ENCODE results near the gene ADARB1. TPM values are rescaled to one million over a fixed set of nuclear protein-coding genes. Genes with fewer than 3 reads are reported as not detected.
A peak's percentile ranks its signal among the peaks of the same experiment; 100 is the strongest.

Gene ADARB1
- total and polyA plus RNA-seq, 2 experiments from 2014 or later: 16.0 to 17.3 TPM

GRCh38 chr21:45213392-45213791, 139.0 kb downstream of the ADARB1 start:
- WGBS (ENCODE audit: low lambda C conversion rate, missing lambda C conversion rate): 94% methylated on average over 2 of the region's 2 CpGs
- H3K4me1 ChIP-seq (ENCODE audit: insufficient read depth): no peaks in the 10 kb centered on the region

GRCh38 chr21:45215213-45215612, 140.8 kb downstream of the ADARB1 start:
- TF ChIP-seq EZH2phosphoT487 (IDR thresholded peaks at IDR 0.05; ENCODE audit: low read depth, severe bottlenecking, unreplicated experiment) (no peak), EZH2 (IDR thresholded peaks at IDR 0.05; ENCODE audit: borderline replicate concordance) (no peak), CTCF (IDR thresholded peaks at IDR 0.05; ENCODE audit: poor library complexity) (no peak)
- no peak overlapping the region for H3K27ac ChIP-seq
- no peak for DNase-seq (ENCODE audit: low spot score)
- no peaks in the 10 kb centered on the region for H3K36me3 ChIP-seq (replicated peaks; ENCODE audit: insufficient read depth, low read depth)
- H3K4me1 ChIP-seq (ENCODE audit: insufficient read depth): no peaks in the 10 kb centered on the region
- no peak overlapping the region for H2AFZ ChIP-seq
- H4K20me1 ChIP-seq (ENCODE audit: insufficient read depth, poor library complexity, severe bottlenecking): no peaks in the 10 kb centered on the region
- WGBS (ENCODE audit: low lambda C conversion rate, missing lambda C conversion rate): 94% methylated on average over 2 of the region's 2 CpGs
- no peak overlapping the region for H3K4me2 ChIP-seq
- peaks cover 7% of the 10 kb centered on the region for H3K9me3 ChIP-seq (ENCODE audit: low read depth)
- H3K79me2 ChIP-seq: no peaks in the 10 kb centered on the region
- H3K4me3 ChIP-seq: no peak overlapping the region
- H3K9me2 ChIP-seq (replicated peaks; ENCODE audit: insufficient read depth): no peaks in the 10 kb centered on the region
- no peaks in the 10 kb centered on the region for H3K27me3 ChIP-seq

More at GRCh38 chr21:45213392-45213791, 139.0 kb downstream of the ADARB1 start:
- Histone ChIP-seq H3K4me3 (no peak overlapping the region), H3K9me2 (replicated peaks; ENCODE audit: insufficient read depth) (no peaks in the 10 kb centered on the region), H3K9me3 (ENCODE audit: low read depth) (peaks cover 7% of the 10 kb centered on the region), H3K27ac (no peak overlapping the region), H3K36me3 (replicated peaks; ENCODE audit: insufficient read depth, low read depth) (no peaks in the 10 kb centered on the region), H2AFZ (no peak overlapping the region), H3K4me2 (no peak overlapping the region), H4K20me1 (ENCODE audit: insufficient read depth, poor library complexity, severe bottlenecking) (no peaks in the 10 kb centered on the region), H3K79me2 (no peaks in the 10 kb centered on the region), H3K27me3 (no peaks in the 10 kb centered on the region)
- TF ChIP-seq CTCF (IDR thresholded peaks at IDR 0.05; ENCODE audit: poor library complexity) (no peak), EZH2phosphoT487 (IDR thresholded peaks at IDR 0.05; ENCODE audit: low read depth, severe bottlenecking, unreplicated experiment) (no peak), EZH2 (IDR thresholded peaks at IDR 0.05; ENCODE audit: borderline replicate concordance) (no peak)
- no peak for DNase-seq (ENCODE audit: low spot score)

- Histone ChIP-seq H3K27me3 (no peaks in the 10 kb centered on the region), H3K4me3 (no peak overlapping the region), H3K27ac (no peak overlapping the region), H4K20me1 (ENCODE audit: insufficient read depth, poor library complexity, severe bottlenecking) (no peaks in the 10 kb centered on the region), H2AFZ (no peak overlapping the region), H3K79me2 (no peaks in the 10 kb centered on the region), H3K4me2 (no peak overlapping the region), H3K36me3 (replicated peaks; ENCODE audit: insufficient read depth, low read depth) (no peaks in the 10 kb centered on the region), H3K4me1 (ENCODE audit: insufficient read depth) (no peaks in the 10 kb centered on the region), H3K9me2 (replicated peaks; ENCODE audit: insufficient read depth) (no peaks in the 10 kb centered on the region), H3K9me3 (ENCODE audit: low read depth) (peaks cover 7% of the 10 kb centered on the region)
- DNase-seq (ENCODE audit: low spot score): no peak
- TF ChIP-seq EZH2phosphoT487 (IDR thresholded peaks at IDR 0.05; ENCODE audit: low read depth, severe bottlenecking, unreplicated experiment) (no peak), EZH2 (IDR thresholded peaks at IDR 0.05; ENCODE audit: borderline replicate concordance) (no peak), CTCF (IDR thresholded peaks at IDR 0.05; ENCODE audit: poor library complexity) (no peak)
- WGBS (ENCODE audit: low lambda C conversion rate, missing lambda C conversion rate): 86% methylated on average over 1 of the region's 1 CpG
Measured at GRCh38 chr21:45217010-45217409, 142.6 kb downstream of the ADARB1 start.

GRCh38 chr21:45219517-45219916, 145.1 kb downstream of the ADARB1 start:
- H3K27ac ChIP-seq: peak overlapping the region; percentile 25
- no peak for DNase-seq (ENCODE audit: low spot score)
- peaks cover 7% of the 10 kb centered on the region for H3K9me3 ChIP-seq (ENCODE audit: low read depth)
- H3K4me2 ChIP-seq: no peak overlapping the region
- no peak overlapping the region for H2AFZ ChIP-seq
- no peaks in the 10 kb centered on the region for H4K20me1 ChIP-seq (ENCODE audit: insufficient read depth, poor library complexity, severe bottlenecking)
- no peaks in the 10 kb centered on the region for H3K9me2 ChIP-seq (replicated peaks; ENCODE audit: insufficient read depth)
- TF ChIP-seq CTCF (IDR thresholded peaks at IDR 0.05; ENCODE audit: poor library complexity) (no peak), EZH2phosphoT487 (IDR thresholded peaks at IDR 0.05; ENCODE audit: low read depth, severe bottlenecking, unreplicated experiment) (no peak), EZH2 (IDR thresholded peaks at IDR 0.05; ENCODE audit: borderline replicate concordance) (no peak)
- H3K79me2 ChIP-seq: no peaks in the 10 kb centered on the region
- no peaks in the 10 kb centered on the region for H3K4me1 ChIP-seq (ENCODE audit: insufficient read depth)
- H3K27me3 ChIP-seq: no peaks in the 10 kb centered on the region
- WGBS (ENCODE audit: low lambda C conversion rate, missing lambda C conversion rate): 84% methylated on average over 6 of the region's 6 CpGs
- no peak overlapping the region for H3K4me3 ChIP-seq
- no peaks in the 10 kb centered on the region for H3K36me3 ChIP-seq (replicated peaks; ENCODE audit: insufficient read depth, low read depth)
